Endothelial cell of umbilical vein (primary cell): Measurements from ENCODE around the gene BNC2.

Experiments used
- CTCF ChIP-seq, 2 donors: IDR thresholded peaks; 1 replicate in 1 of 2; 2 replicates in 1 of 2; pipeline ENCODE4 v1.5.1; 2011; ENCODE audit warnings: low read length in 2 of 2, mild to moderate bottlenecking in 2 of 2, moderate library complexity in 2 of 2, control low read depth in 1 of 2, inconsistent platforms in 1 of 2, low read depth in 1 of 2; ENCODE audit not compliant: insufficient read depth in 1 of 2; ENCODE audit errors: extremely low read depth in 1 of 2
- EZH2 ChIP-seq: IDR thresholded peaks from 2 replicates; pipeline ENCODE4 v1.6.1; 2012; ENCODE audit warnings: borderline replicate concordance, low read depth, mild to moderate bottlenecking, moderate library complexity, low read length, inconsistent platforms; ENCODE audit not compliant: severe bottlenecking
- MAX ChIP-seq: IDR thresholded peaks from 2 replicates; pipeline ENCODE4 v1.6.1; 2011; ENCODE audit not compliant: insufficient read depth, insufficient read length
- MYC ChIP-seq: IDR thresholded peaks from one replicate; pipeline ENCODE4 v1.6.1; 2011; ENCODE audit warnings: mild to moderate bottlenecking, low read depth, low read length
- POLR2A ChIP-seq: IDR thresholded peaks from 2 replicates; pipeline ENCODE4 v1.6.1; 2012; ENCODE audit warnings: low read depth, mild to moderate bottlenecking, control low read depth, low read length
- POLR2AphosphoS5 ChIP-seq: IDR thresholded peaks from 2 replicates; pipeline ENCODE4 v1.6.1; 2012; ENCODE audit warnings: low read depth, mild to moderate bottlenecking, control low read depth, low read length, moderate library complexity; ENCODE audit not compliant: insufficient read depth

- TF ChIP-seq MYC (no peak), CTCF (IDR thresholded peaks at IDR 0.05; ENCODE audit: extremely low read depth in 1 of 2, insufficient read depth in 1 of 2, low read depth in 1 of 2, low read length in 2 of 2) (no peak), POLR2A (no peak), POLR2AphosphoS5 (no peak), MAX (no peak), EZH2 (no peak)
Measured at GRCh38 chr9:16623989-16624743, 246.3 kb downstream of the BNC2 start.
